Neural cell (in vitro differentiated cells): ENCODE measurements around the gene SMARCA5.

Experiments
- CTCF ChIP-seq: fragments of 450-650 bp; IDR thresholded peaks from 2 replicates; pipeline ENCODE4 v1.5.1; 2014; ENCODE audit warnings: antibody characterized with exemption, mild to moderate bottlenecking, moderate library complexity; ENCODE audit not compliant: poor library complexity, severe bottlenecking
- EP300 ChIP-seq: fragments of 450-650 bp; conservative IDR thresholded peaks from 2 replicates; pipeline ENCODE4 v1.6.1; 2014; ENCODE audit warnings: antibody characterized with exemption, mild to moderate bottlenecking, moderate library complexity; ENCODE audit not compliant: poor library complexity, severe bottlenecking

- TF ChIP-seq CTCF = no peak
- TF ChIP-seq EP300 = no peak
Observed at GRCh38 chr4:143599827-143600226, 86.3 kb downstream of the SMARCA5 start.
